MCF 10A (cell line): ENCODE results near the gene HNRNPA1. TPM values are rescaled to one million over a fixed set of nuclear protein-coding genes. Genes with fewer than 3 reads are reported as not detected.

Experiments
- BruUV-seq: library from RNA; stranded (reverse); fragments of 400-500 nt; replicated peaks from 2 replicates; lab custom pipeline; 2021; lab: Mats Ljungman, UMichigan
- CTCF ChIA-PET: fragments of 300-600 bp; sonication (Branson Sonifier 250); formaldehyde crosslinking; extraction: SDS; loops from one replicate; lab custom pipeline; 2021; ENCODE audit warnings: antibody characterized with exemption, inconsistent platforms; lab: Yijun Ruan, JAX
- POLR2A ChIA-PET: fragments of 300-600, 350-650 bp; sonication (Branson Sonifier 250); formaldehyde crosslinking; extraction: SDS; loops from one replicate; lab custom pipeline; 2020; ENCODE audit warnings: antibody characterized with exemption, inconsistent platforms; lab: Yijun Ruan, JAX
- DNase-seq: peaks from one replicate; pipeline ENCODE4 v3.0.0-alpha.2; 2018; ENCODE audit not compliant: unreplicated experiment
- H3K27ac Mint-ChIP-seq: one replicate; pipeline ENCODE4 v1.8.0; 2022; ENCODE audit warnings: mild to moderate bottlenecking, low read depth, mixed read lengths; ENCODE audit not compliant: unreplicated experiment
- H3K27me3 Mint-ChIP-seq: one replicate; pipeline ENCODE4 v1.8.0; 2022; ENCODE audit warnings: mixed read lengths; ENCODE audit not compliant: insufficient read depth, unreplicated experiment
- H3K36me3 Mint-ChIP-seq: one replicate; pipeline ENCODE4 v1.8.0; 2022; ENCODE audit warnings: mild to moderate bottlenecking, moderate library complexity, mixed read lengths; ENCODE audit not compliant: insufficient read depth, unreplicated experiment
- H3K4me1 Mint-ChIP-seq: one replicate; pipeline ENCODE4 v1.8.0; 2022; ENCODE audit warnings: mixed read lengths; ENCODE audit not compliant: insufficient read depth, unreplicated experiment
- H3K4me3 Mint-ChIP-seq: one replicate; pipeline ENCODE4 v1.8.0; 2022; ENCODE audit warnings: mild to moderate bottlenecking, moderate library complexity, mixed read lengths; ENCODE audit not compliant: unreplicated experiment
- H3K9me3 Mint-ChIP-seq: one replicate; pipeline ENCODE4 v1.8.0; 2022; ENCODE audit warnings: mixed read lengths; ENCODE audit not compliant: unreplicated experiment
- CTCF ChIP-seq: fragments of 200-600 bp; IDR thresholded peaks from one replicate; pipeline ENCODE4 v1.8.0; 2022; ENCODE audit warnings: antibody characterized with exemption, mild to moderate bottlenecking; ENCODE audit not compliant: unreplicated experiment
- intact Hi-C: fragments of 100-400 bp; cut with micrococcal nuclease; formaldehyde crosslinking; loops from 2 replicates; pipeline ENCODE4 v1.14.1; 2022
- total RNA-seq: library from RNA; stranded (reverse); gene quantifications from 2 replicates; pipeline ENCODE4 v1.2.3, GENCODE V29; 2022

HNRNPA1 gene
- total RNA-seq, 1 experiment from 2014 or later = 1,435 TPM

DNA sequence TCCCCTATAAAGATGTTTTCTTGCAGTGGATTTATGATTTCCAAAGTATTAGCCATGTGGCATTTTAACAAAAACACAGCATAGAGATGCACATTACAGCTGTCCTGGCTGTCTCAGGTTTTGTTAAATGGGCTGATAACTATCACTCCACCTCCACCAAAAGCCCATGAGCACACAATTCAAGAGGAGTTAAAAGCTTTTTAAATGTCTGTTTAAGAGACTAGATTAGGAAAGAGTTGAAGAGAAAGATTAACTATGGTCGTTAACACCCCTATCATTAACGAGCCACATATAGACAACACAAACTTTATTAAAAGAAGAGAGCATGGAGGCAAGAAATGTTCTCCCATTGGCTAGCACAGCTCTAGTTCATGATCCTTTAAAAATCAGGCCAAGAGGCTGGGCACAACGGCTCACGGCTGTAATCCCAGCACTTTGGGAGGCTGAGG is 15.1 kb upstream of the HNRNPA1 start:
- Mint-ChIP-seq H3K27ac (no peak overlapping the region), H3K36me3 (peaks cover 12% of the 10 kb centered on the region), H3K4me1 (peaks cover 14% of the 10 kb centered on the region), H3K4me3 (no peak overlapping the region), H3K27me3 (no peaks in the 10 kb centered on the region), H3K9me3 (no peaks in the 10 kb centered on the region)
- DNase-seq = no peak
- POLR2A ChIA-PET = interaction anchor here (1.4 to 5.5 kb wide), 2 partner anchors 13 to 19 kb away, joined by 4 to 37 read pairs; partner anchors contain the start of genes CBX5 and HNRNPA1
- CTCF ChIA-PET = interaction anchor here (1.5 to 2.5 kb wide), 3 partner anchors 14 to 114 kb away, joined by 5 to 12 read pairs (median 8); no protein-coding TSS in a partner anchor
- TF ChIP-seq CTCF = no peak
- no TSS peak for BruUV-seq
- intact Hi-C loops = no loop called here

DNA sequence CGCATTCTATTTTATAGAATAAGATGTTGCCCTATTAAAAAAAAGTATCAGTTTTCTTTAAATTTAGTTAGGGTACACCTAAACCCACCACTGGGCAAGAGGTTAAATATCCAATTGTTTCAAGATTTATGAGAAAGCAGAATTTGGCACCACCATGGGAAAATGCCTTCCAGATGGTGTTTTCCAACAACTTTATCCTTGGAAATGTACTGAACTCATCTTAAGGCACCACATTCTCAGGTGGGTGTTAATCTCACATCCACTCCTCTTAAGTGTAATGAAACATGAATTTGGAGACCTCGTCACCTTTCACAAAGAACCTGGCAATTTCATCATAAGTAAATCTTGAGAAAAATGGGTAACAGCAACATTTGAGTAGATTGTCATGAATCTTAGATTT is 13.7 kb upstream of the HNRNPA1 start:
- DNase-seq = no peak
- no peaks in the 10 kb centered on the region for H3K27me3 Mint-ChIP-seq
- H3K27ac Mint-ChIP-seq = no peak overlapping the region
- no peak for TF ChIP-seq CTCF
- intact Hi-C loops = no loop called here
- no TSS peak for BruUV-seq
- no peak overlapping the region for H3K4me3 Mint-ChIP-seq
- POLR2A ChIA-PET = interaction anchor here (0.8 to 5.5 kb wide), 2 partner anchors 12 to 22 kb away, joined by 4 to 37 read pairs; partner anchors contain the start of genes CBX5 and HNRNPA1
- peaks cover 10% of the 10 kb centered on the region for H3K4me1 Mint-ChIP-seq
- CTCF ChIA-PET = interaction anchor here (1.0 to 2.5 kb wide), 3 partner anchors 15 to 59 kb away, joined by 6 to 12 read pairs (median 8); no protein-coding TSS in a partner anchor
- H3K36me3 Mint-ChIP-seq = peaks cover 18% of the 10 kb centered on the region
- no peaks in the 10 kb centered on the region for H3K9me3 Mint-ChIP-seq

DNA sequence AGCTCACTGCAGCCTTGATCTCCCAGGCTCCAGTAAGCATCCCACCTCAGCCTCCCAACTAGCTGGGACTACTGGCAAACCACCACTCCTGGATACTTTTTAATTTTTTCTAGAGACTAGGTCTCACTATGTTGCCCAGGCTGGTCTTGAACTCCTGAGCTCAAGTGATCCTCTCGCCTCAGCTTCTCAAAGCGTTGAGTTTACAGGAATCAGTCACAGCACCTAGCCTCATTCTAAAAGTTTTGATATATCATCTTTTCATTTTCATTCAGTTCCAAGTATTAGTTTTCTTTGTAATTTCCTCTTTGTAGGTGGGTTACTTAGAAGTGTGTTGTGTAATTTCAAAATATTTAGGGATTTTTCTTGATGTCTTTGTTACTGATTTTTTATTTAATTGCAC is 10.2 kb upstream of the HNRNPA1 start:
- CTCF ChIA-PET = no interaction called here
- H3K4me1 Mint-ChIP-seq = peaks cover 6% of the 10 kb centered on the region

GRCh38 chr12:54272214-54272613 is 8.3 kb upstream of the HNRNPA1 start:
- H3K27me3 Mint-ChIP-seq = no peaks in the 10 kb centered on the region
- H3K27ac Mint-ChIP-seq = no peak overlapping the region
- no peaks in the 10 kb centered on the region for H3K9me3 Mint-ChIP-seq
- no peak for DNase-seq
- intact Hi-C loops = no loop called here
- no TSS peak for BruUV-seq
- H3K36me3 Mint-ChIP-seq = peaks cover 37% of the 10 kb centered on the region
- peaks cover 6% of the 10 kb centered on the region for H3K4me1 Mint-ChIP-seq
- ChIA-PET POLR2A (interaction anchor here (0.9 to 1.1 kb wide), 2 partner anchors 8 to 35 kb away, joined by 3 read pairs; partner anchors contain the start of gene HNRNPA1), CTCF (interaction anchor here (1.2 to 1.3 kb wide), 2 partner anchors 9 to 20 kb away, joined by 5 to 7 read pairs; no protein-coding TSS in a partner anchor)
- TF ChIP-seq CTCF = no peak
- no peak overlapping the region for H3K4me3 Mint-ChIP-seq

More for the DNA sequence above, 10.2 kb upstream of the HNRNPA1 start:
- H3K36me3 Mint-ChIP-seq = peaks cover 28% of the 10 kb centered on the region
- TF ChIP-seq CTCF = no peak
- intact Hi-C loops = no loop called here
- H3K27ac Mint-ChIP-seq = no peak overlapping the region
- BruUV-seq = no TSS peak
- no peak for DNase-seq
- H3K9me3 Mint-ChIP-seq = no peaks in the 10 kb centered on the region
- H3K4me3 Mint-ChIP-seq = no peak overlapping the region
- POLR2A ChIA-PET = no interaction called here
- H3K27me3 Mint-ChIP-seq = no peaks in the 10 kb centered on the region
